Ovary (tissue), 3 donors: ENCODE results near the gene MCTP2.

ENCODE experiments used
- CTCF ChIP-seq, 3 donors: fragments of 450-650 bp in 2 of 3; fragments of 200-600 bp in 1 of 3; IDR thresholded peaks; one replicate each; pipeline versions ENCODE4 v1.5.1 to v1.8.0; 2016 to 2022; ENCODE audit warnings: antibody characterized with exemption in 3 of 3, mild to moderate bottlenecking in 1 of 3
- POLR2A ChIP-seq: fragments of 450-650 bp; IDR thresholded peaks from one replicate; pipeline ENCODE4 v1.6.1; 2017; ENCODE audit warnings: antibody characterized with exemption, mild to moderate bottlenecking, moderate library complexity
- donor health status: DM: no; HTN: no; CAD: no.

GRCh38 chr15:94476686-94477085 lies 245.3 kb downstream of the MCTP2 start:
- TF ChIP-seq CTCF (IDR thresholded peaks at IDR 0.05) (no peak), POLR2A (no peak)
